CD4-positive, alpha-beta T cell treated with Interleukin-1 beta for 1 hour (primary cell): ENCODE results near the gene CCL8.

Experiments
- DNase-seq, 2 donors: peaks; one replicate each; pipeline ENCODE4 v3.0.0-alpha.2; 2020 to 2022

CCL8 gene

DNA sequence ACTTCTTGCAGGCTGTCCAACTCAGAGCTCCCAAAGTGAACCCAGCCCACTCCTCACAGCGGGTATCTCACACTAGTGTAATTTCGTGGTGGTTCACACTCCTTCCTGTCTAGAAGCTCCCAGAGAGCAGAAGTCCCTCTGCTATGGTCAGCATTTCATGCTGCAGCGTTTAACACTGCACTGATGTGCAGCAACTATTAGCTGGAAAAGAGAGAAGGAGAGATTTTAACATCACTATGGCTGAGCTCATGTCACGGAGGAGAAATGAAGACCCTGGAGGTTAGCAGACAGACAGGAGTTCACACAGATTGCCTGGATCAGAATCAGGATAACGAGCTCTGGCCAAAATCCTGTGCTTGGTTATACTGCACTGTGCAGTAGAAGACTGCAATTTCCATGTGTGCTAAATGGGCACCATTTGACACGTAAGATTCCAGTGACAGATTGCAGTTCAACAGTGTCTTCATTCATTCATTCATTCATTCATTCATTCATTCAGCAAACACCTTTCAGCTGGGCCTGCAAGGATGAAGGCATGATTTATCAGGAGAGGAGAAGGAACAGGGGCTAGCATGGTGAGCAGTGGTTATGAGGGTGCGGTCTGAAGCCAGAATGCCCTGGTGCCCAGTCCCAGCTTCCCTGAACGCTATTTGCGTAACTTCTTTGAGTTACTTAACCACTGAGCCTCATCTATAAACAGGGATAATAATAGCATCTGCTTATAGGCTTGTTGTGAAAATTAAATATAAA is 49.1 kb downstream of the CCL8 start:
- no peak for DNase-seq

DNA sequence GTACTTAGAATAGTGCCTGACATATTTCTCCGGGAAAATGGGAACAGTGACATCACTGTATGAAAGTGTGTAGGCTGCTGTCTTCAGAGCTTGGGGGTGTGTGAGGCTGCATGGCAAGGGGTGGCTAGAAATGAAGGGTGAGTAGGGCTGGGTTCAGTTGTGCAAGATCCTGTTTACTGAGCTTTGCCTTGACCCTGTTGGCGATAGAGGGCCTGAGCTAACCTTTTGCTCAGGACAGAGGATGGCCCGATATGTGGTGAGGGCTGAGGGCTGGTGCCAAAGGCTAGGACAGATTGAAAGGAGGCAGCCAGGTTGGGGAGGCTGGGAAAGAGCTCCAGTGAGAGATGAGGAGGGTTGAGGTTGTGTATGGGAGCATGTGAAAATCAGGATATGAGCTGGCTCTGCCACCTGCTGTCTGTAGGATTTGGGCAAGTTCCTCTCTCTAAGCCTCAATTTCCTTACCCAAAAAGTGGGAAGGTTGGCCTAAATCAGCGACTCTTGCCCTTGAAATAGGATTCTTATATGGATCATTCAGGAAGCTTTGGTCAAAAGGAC is 49.8 kb downstream of the CCL8 start:
- no peak for DNase-seq

DNA sequence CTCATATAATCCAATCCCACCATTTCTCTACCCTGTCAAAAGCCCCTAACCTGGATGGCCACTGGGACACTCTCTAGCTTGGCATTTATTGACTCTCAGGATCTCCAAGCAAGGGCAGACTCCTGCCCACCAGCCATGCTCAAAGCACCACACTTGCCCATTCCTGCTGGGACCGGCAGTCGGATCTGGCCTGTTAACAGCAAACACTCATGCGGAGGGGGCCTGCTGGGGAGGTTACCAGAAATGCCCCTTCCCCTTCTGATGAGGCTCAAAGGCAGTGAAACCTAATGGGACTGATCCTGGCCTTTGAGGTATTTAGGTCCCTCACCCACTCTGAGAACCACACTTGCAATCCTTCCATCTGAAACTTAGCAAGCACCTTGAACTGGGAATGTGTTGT is 50.3 kb downstream of the CCL8 start:
- no peak for DNase-seq

DNA sequence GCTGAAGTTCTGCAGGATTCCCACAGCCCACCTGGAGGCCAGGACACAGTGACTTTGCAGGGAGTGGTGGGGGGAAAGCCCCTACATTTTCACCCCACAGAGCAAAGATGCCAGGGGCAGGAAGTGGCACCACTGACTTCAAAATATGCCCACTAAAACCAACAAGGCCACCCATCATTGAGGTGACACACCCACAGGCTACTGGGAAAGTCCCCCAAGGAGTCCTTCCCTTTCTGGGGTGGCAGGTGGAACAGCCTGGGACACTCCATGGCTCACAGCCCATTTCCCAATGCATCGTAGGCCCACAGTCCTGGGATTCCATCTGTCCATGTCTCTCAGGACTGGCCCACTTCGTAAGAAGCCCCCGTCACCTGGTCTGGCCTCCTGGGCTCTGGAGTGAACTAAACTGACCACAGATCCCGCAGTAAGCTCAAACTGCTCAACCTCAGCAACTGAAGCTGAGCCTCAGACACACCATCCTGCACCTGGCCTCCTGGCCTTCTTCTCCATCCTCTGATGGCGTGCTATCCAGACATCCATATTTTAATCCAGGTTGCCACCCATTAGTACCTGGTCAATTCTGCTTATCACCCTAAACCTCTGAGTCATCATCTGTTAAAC is 51.3 kb downstream of the CCL8 start:
- DNase-seq, result no peak

DNA sequence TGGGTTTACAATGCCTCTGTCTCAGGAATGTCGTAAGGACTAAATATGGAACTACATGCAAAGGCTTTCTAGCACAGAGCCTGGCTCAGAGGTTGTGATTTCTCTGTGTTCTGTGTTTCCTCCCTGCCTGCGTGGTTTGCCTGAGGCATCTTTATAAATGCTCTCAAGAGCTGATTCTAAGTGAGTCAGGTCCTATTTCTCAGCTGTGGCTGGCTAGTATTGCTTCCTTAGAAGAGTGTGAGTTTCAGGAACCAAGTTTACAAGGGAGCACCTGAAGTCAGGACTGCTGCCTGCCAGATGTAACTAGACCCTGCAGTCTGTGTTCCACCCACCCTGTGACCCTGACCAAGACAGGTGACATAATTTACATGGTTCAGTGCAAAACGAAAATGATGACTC is 51.8 kb downstream of the CCL8 start:
- no peak for DNase-seq
